Activated naive CD4-positive, alpha-beta T cell treated with anti-CD3 and anti-CD28 coated beads, Interleukin-2, amount 50 U/mL, for 16 hours (primary cell): ENCODE results near the gene NUP85.
A peak's percentile ranks its signal among the peaks of the same experiment; 100 is the strongest.
"Not testable (repeated sequence)": the region's sequence is repeated elsewhere in the genome, so short reads cannot be mapped to it uniquely, and the experiment has no call there.

Experiments
- DNase-seq: peaks from one replicate; pipeline ENCODE4 v3.0.0-alpha.2; 2020

NUP85 gene

DNA sequence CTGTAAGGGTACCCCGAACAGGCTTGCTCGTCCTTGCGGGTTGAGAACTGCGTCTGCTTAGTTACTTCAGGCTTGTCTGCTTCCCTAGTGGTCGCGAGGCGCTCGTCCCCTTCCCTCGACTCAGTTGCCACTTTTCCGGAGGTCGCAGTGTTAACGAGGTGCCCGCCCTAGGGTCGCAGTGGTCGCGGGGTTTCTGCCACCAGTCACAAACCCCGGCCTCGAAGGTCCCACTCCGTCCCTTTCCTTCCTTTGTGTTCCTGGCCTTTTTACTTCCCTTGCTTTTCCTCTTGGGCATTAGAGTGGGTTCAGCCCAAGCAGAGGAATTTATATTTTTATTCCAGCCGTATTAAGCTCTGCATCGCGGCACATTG, 299 bp downstream of the NUP85 start:
- DNase-seq: no peak

GRCh38 chr17:75207050-75207407, 1.6 kb downstream of the NUP85 start:
- DNase-seq: not testable (repeated sequence)

GRCh38 chr17:75207760-75208159, 2.3 kb downstream of the NUP85 start:
- DNase-seq: no peak

GRCh38 chr17:75208161-75208560, 2.7 kb downstream of the NUP85 start:
- no peak for DNase-seq

GRCh38 chr17:75209061-75209460, 3.6 kb downstream of the NUP85 start:
- DNase-seq: no peak

- no peak for DNase-seq
Observed at GRCh38 chr17:75218131-75218530, 12.7 kb downstream of the NUP85 start.

- DNase-seq: no peak
Observed at GRCh38 chr17:75219815-75220214, 14.3 kb downstream of the NUP85 start.

GRCh38 chr17:75225016-75225415, 19.5 kb downstream of the NUP85 start:
- no peak for DNase-seq

DNA sequence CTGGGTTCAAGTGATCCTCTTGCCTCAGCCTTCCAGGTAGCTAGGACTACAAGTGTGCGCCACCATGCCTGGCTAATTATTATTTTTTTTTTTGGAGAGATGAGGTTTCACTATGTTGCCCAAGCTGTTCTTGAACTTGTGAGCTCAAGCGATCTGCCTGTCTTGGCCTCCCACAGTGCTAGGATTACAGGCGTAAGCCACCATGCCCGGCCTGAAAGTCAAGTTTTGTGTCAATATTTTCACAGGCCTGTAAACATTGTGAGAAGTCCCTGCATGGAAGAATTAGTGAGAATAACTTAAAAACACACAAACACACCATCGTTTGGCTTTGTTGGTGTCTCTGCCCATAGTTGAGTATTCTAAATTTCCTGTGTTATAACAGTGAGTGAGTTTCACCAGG, 22.2 kb downstream of the NUP85 start:
- DNase-seq: no peak

GRCh38 chr17:75228305-75228704, 22.8 kb downstream of the NUP85 start:
- no peak for DNase-seq

DNA sequence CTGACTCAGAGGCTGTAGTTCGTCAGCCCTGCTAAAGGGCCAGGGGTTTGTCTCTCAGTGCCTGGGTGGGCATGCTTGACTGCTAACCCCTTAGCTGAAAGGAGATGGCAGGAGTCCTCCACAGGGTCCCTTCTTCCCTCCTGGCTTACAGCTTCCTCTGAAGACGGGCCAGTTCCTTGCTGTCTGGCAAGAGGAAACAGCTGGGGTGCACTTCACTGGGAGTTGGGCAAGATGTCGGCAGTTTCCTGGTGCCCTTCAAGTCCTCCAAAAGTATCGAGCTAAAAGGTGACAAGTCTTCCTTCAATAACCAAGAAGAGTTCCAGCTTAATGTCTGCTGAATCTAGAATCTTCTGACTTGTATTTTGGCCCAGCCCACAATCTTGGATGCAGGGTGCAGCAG, 23.4 kb downstream of the NUP85 start:
- no peak for DNase-seq

- DNase-seq: no peak
Observed at GRCh38 chr17:75231071-75231470, 25.6 kb downstream of the NUP85 start.

DNA sequence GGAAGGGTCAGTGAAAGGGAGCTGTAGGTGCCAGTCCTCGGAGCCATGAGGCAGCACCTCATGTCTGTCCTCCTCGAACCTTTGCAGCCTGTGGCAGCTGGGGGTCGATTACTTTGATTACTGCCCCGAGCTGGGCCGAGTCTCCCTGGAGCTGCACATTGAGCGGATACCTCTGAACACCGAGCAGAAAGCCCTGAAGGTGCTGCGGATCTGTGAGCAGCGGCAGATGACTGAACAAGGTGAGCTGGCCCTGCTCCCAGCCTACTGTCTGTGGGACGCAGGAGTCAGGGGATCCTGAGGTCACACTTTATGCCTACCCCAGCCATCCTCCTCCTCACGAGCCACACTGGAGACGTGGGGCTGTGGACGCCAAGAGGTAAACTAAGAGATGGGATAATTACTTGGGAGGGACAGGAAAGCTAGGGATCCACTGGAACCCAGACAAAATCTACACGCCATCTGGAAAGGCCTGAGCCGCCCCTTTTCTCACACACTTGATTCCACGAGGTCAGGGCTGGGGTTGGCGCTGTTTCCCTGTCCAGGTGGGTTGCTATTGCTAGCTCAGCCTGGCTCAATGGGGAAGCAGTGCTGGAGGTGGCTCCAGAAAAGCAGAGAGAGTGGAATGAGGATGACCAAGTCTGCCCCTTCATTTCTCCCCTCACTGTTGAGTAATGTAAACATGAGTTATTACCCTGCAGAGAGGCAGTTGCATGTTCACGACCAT, 26.4 kb downstream of the NUP85 start:
- no peak for DNase-seq

DNA sequence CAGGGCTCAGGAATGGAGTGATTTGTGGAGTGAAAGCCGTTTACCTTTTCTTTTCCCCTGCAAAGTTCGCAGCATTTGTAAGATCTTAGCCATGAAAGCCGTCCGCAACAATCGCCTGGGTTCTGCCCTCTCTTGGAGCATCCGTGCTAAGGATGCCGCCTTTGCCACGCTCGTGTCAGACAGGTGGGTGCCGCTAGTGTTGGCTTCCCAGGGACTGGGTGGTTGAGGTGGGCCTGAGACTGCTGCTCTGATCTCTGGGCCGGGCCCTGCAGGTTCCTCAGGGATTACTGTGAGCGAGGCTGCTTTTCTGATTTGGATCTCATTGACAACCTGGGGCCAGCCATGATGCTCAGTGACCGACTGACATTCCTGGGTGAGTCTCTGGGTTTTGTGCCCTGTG, 27.3 kb downstream of the NUP85 start:
- DNase-seq: no peak

DNA sequence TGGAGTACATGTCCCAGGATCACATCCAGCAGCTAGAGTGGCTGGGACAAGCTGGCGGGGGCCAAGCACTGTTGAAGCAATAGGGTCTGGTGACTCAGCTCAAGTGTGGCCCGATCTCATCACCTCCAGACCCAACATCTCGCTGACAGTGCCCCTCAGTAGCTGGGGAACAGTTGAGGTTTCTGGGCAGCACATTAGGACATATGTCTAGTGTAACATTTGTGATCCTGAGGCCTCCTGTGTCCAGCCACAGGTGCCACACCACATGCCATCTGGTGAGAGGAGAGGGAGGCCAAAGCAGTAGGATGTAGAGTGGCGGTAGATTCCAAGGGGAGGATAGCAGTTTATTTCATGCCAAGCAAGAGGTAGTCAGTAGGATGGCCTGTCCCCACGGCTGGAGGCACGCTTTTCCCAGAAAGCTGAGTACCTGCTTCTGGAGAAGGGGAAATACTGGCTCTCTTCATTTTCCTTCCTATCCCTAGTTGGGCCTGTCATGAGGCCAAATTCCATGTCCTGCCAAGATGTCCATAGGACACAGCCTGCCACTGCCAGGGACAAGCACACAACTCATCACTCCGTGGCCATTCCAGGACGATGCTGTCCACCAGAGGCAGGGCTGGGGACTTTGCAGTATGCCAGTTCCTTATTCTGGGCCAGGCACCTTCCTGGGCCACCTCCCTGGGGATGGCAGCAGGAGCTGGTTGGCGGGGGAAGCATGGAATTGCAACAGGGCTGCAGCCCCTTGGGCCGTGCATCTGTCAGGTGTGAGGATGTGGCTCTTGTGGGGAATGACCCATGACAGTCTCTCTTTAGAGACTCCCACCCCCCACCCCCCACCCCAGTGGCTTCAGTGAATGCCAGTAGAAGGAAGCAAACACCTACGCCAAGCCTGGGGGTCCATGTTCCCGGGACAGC, 31.9 kb downstream of the NUP85 start:
- DNase-seq: no peak

DNA sequence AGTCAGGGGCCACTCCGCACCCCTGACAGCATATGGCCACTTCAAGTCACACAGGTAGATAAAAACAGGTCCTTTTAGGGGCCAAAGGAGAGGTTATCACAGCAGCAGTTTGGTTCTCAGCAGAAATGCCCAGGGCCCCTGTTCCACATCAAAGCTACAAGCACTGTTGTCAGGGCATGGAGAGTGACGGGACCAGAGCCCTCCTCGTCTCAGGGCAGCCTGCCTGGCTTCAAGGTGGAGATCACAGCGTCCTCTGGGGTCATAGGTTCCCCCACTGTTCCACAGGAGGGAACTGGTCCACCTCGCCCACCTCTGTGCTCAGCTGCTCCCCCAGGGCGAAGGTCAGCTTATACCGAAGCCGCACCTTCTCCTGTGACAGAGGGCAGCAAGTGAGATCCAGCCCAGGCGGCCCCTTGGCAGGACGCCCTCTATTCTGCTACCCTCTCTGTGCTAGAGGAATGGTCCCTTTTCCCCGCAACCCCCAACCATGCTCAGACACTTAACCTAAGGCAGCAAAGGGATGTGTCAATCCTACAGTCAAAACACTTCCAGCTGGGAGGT, 32.6 kb downstream of the NUP85 start:
- no peak for DNase-seq

DNA sequence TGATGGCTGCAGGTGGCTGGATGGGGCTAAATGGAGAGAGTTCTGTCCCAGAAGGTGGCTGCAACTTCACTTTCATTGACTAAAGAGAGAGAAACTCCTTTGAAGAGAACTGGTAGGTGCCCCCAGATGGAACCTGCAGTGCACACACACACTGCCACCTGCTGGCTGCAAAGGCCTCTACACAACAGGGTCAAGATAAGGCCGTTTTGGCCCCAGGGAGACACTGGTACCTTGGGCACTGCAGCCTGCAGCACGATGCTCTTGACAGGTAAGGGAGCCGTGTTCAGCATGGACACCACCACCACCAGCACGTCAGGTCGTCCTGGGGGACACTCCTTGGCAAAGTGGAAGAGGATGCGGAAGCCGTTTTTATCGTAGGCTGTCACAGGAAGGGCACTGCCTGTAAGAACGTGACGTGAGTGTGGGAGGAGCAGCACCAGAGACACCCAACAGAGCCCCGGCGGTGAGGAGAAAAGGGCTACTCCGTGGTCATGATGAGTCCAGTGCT, 33.3 kb downstream of the NUP85 start:
- DNase-seq: peak; percentile 67

DNA sequence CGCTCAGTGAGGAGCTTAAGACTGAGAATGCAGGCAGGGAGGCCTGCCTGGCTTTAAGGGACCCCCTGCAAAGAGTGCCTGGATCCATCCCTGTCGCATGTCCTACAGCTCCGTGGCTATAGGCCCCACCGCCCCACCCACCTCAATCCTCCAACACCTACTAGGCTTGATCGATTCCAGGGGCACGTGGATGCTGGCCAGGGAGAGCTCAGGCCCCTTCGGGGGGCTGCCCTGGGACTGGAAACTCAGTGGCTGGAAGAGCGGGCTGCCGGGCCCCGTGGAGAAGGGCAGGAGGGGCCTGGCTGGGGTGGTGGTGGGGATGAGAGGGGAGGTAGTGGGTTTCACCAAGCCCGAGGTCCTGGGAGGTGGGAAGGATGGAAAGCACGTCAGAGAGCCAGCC, 33.7 kb downstream of the NUP85 start:
- DNase-seq: no peak

DNA sequence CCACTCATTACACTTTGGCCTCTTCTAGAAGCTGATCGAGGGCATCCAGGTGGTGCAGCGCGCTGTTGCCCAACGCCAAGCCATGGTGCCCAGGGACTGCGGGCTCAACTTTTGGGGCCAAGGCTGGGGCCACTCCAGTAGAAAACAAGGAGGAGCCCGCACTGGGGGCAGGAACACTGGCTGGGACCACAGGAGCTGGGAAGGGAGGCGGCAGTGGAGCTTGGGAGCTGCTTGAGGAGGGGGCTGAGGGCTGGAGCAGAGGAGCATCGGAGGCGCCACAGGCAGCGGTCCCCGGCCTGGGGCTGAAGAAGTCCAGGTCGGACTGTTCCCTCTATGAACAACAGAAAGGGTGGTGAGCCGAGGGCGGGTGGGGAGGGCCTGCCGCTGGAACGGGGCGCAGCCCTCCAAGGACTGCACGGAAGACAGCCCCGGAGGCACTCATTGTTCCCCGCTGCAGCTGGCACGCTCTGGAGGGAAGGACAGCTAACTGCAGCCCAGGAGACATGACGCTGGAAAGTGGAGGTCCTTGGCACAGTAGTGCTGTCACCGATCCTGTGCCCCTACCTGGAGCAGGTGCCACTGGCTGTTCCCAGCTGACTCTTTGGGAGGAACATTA, 34.4 kb downstream of the NUP85 start:
- no peak for DNase-seq

- peak; percentile 61 for DNase-seq
Observed at GRCh38 chr17:75240394-75241142, 35.1 kb downstream of the NUP85 start.

DNA sequence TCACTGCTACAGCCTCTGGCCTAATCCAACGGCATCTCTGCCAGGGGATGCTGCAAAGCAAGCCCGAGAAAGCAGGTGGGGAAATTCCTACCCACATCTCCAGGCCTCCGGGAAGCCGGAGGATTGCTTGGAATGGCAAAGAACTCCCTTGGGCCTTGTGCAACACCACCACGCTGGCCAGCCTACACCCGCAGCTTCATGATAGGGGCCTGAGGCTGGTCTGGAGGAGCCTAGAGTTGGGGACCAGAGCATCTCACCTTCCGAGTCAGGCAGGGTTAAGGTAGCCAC, 35.6 kb downstream of the NUP85 start:
- no peak for DNase-seq

DNA sequence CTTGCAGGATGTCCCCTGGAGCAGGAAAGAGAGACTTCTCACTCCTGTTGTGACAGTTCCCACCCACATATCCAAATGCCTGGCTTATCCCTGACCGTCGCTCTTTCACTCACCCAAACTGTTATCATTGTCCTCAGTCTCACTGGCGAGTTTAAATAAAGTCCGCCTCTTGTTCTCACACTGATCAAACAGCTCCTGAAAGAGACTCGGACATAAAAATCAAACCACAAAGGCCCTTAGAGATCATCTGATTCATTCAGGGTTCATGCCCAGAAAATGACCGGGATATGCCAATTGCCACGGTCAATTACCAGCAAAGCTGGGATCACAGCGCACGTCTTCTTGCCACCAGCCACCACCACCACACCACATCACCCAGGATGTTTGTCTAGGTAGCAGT, 36.0 kb downstream of the NUP85 start:
- DNase-seq: no peak

- DNase-seq: no peak
Observed at GRCh38 chr17:75241996-75242460, 36.5 kb downstream of the NUP85 start.
